ENCODE results near the gene GSE1. TPM values are rescaled to one million over a fixed set of nuclear protein-coding genes. Genes with fewer than 3 reads are reported as not detected.

Gene GSE1
- total RNA-seq, 4 donors from 2014 or later: 23.4 to 65.5 (median 52.5) TPM

DNA sequence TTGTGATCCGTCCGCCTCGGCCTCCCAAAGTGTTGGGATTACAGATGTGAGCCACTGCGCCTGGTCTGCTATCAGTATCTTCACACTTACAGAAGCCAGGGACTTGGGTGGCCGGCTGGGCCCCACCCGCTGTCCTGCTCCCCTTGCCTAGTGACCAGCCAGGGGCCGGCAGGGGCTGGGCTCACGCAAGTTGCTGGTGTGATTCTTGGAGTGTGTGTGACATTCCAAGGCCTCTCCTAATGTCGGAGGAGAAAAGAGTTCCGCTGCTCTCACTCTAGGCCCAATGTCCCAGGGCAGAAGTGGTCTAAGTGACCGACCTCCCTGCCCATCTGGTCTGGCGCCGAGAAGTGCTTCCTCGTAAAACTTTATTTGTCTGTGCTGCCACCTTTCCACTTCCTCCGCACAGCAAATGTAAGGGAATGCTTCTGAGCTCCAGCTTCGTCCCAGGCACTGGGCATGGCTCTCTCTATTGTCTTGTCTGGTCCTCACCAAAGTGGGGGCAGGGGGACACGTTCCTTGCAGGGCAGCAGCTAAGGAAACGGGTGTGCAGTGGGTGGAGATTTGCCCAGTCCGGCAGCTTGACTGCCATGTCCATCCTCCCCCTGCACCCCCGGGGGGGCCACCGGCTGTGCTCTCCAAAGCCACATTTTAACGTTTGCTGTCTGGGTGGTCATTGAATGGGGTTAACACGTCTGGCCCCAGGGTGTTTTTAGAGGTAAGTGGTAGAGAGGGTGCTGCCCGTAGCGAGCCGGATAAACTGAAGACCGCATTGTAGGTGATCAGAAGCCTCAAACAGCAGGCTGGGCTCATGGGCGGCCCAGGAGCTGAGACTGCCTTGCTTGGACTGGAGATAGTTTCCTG lies 7.8 kb upstream of the GSE1 start:
- Histone ChIP-seq H3K27ac (no peak overlapping the region), H3K27me3 (no peaks in the 10 kb centered on the region), H3K36me3 (no peaks in the 10 kb centered on the region), H3K4me3 (no peak overlapping the region), H3K4me1 (peaks cover 0 to 63% (median 24%) of the 10 kb centered on the region in 3 donors), H3K9me3 (no peaks in the 10 kb centered on the region)
- ATAC-seq: no peak
- 88 to 95% methylated on average over 4 to 10 of the region's 28 CpGs for WGBS, 2 donors (ENCODE audit: low coverage in 1 of 2)
- TF ChIP-seq POLR2A (IDR thresholded peaks at IDR 0.05): no peak
- TF ChIP-seq, protein P1, sequence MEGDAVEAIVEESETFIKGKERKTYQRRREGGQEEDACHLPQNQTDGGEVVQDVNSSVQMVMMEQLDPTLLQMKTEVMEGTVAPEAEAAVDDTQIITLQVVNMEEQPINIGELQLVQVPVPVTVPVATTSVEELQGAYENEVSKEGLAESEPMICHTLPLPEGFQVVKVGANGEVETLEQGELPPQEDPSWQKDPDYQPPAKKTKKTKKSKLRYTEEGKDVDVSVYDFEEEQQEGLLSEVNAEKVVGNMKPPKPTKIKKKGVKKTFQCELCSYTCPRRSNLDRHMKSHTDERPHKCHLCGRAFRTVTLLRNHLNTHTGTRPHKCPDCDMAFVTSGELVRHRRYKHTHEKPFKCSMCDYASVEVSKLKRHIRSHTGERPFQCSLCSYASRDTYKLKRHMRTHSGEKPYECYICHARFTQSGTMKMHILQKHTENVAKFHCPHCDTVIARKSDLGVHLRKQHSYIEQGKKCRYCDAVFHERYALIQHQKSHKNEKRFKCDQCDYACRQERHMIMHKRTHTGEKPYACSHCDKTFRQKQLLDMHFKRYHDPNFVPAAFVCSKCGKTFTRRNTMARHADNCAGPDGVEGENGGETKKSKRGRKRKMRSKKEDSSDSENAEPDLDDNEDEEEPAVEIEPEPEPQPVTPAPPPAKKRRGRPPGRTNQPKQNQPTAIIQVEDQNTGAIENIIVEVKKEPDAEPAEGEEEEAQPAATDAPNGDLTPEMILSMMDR (IDR thresholded peaks at IDR 0.05): no peak
- no peak for TF ChIP-seq POLR2AphosphoS5 (IDR thresholded peaks at IDR 0.05)
- no peak for TF ChIP-seq EP300 (IDR thresholded peaks at IDR 0.05)

DNA sequence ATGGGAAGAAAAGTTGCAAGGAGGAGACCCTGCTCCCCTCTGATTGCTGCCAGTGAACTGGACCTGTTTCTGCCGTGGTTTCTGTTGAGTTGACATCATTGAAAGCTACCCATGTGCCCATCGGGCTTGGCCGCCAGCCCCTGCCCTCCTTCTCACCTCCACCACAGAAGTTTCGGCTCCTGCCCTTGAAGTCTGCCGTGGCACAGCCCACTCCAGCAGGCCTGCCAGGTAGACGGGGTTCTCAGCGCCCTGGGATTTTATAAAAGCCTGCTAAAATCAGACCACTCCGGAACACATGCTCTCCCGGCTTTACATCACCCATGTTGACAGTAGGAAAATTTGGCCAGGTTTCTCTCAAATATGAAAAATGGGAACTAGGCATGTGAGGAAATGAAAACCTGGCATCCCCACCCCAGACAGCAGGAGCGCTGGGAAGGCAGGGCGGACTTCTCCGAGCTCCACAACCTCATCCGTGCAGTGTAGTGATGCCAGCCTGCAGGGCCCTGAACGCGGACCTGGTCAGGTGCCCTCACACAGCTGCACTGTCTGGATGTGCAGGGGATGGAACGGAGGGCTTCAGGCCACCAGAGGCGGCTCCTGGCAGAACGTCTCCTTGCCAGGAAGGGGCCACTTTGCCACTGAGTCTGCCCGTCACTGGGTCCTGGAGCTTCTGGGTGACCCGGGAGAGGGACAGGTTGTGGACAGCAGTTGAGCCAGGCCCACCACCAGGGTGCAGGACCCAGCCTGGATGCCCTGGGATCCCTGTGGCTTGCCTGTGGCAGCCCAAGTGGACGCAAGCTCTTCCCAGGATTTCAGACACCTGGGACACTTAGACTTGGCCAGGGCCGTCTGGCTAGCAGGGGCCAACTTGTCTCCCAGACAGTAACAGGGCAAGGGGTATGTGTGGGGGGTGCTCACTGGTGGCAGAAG lies 6.9 kb upstream of the GSE1 start:
- Histone ChIP-seq H3K9me3 (no peaks in the 10 kb centered on the region), H3K36me3 (no peaks in the 10 kb centered on the region), H3K4me3 (no peak overlapping the region), H3K4me1 (peaks cover 0 to 65% (median 33%) of the 10 kb centered on the region in 3 donors), H3K27me3 (no peaks in the 10 kb centered on the region), H3K27ac (peak overlapping the region in 1 of 4 donors; percentile 46)
- WGBS, 2 donors (ENCODE audit: low coverage in 1 of 2): 81% methylated on average over 5 of the region's 22 CpGs; no CpG with 5 or more reads in 1 of the 2 donors
- TF ChIP-seq, protein P1 (IDR thresholded peaks at IDR 0.05): no peak
- TF ChIP-seq POLR2AphosphoS5 (IDR thresholded peaks at IDR 0.05): peak; percentile 18
- ATAC-seq: no peak

DNA sequence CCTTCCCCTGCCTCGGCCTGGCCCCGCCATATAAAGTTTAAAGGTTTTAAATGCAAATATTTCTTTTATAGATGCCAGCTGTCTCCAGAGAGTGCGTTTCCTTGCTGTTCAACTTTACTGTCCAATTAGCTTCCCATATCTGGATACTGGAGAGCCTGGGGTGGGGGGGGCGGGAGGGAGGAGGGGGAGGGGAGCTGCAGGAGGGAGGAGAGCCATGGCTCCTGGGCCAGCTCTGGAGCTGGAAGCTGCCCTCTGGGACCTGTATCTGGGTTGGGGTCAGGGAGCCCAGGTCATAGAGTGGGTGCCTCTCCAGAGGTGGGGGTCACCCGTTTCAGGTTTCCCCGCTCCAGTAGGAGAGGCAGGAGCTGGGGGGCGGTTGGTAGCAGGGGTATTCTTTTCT lies 6.2 kb upstream of the GSE1 start:
- no peak for ATAC-seq
- H3K4me1 ChIP-seq: peaks cover 0 to 65% (median 33%) of the 10 kb centered on the region in 3 donors
- H3K9me3 ChIP-seq: no peaks in the 10 kb centered on the region
- no peak overlapping the region for H3K4me3 ChIP-seq
- no peaks in the 10 kb centered on the region for H3K36me3 ChIP-seq
- no peak overlapping the region for H3K27ac ChIP-seq
- WGBS, 2 donors (ENCODE audit: low coverage in 1 of 2): 20 to 63% methylated on average over 1 to 3 of the region's 7 CpGs
- no peaks in the 10 kb centered on the region for H3K27me3 ChIP-seq
- TF ChIP-seq POLR2A (IDR thresholded peaks at IDR 0.05) (no peak), POLR2AphosphoS5 (IDR thresholded peaks at IDR 0.05) (no peak), EP300 (IDR thresholded peaks at IDR 0.05) (no peak)
- TF ChIP-seq, protein P1 (IDR thresholded peaks at IDR 0.05): no peak

DNA sequence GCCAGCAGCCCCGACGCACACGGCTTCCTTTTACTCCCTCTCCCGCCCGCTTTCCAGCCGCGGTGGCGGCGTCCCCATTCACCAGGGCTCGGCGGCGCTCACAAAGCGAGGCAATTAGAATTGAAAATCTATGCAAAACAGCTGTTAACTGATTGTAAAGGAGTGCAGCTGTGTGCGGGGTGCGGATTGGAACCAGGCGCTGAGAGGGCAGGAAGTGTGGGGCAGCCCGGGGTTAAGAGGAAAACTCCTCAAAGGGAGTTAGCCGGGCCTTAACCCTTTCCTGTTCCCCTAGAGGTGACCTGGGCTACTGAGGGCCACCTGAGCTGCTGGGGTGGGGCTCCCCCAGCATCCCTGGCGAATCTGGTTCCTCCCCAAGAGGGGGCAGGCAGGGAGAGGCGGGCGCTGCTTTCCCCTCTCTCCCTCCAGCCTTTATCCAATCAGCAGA lies 5.8 kb upstream of the GSE1 start:
- Histone ChIP-seq H3K9me3 (no peaks in the 10 kb centered on the region), H3K27me3 (no peaks in the 10 kb centered on the region), H3K4me3 (no peak overlapping the region), H3K4me1 (peaks cover 0 to 65% (median 33%) of the 10 kb centered on the region in 3 donors), H3K27ac (no peak overlapping the region), H3K36me3 (no peaks in the 10 kb centered on the region)
- no peak for ATAC-seq
- TF ChIP-seq, protein P1 (IDR thresholded peaks at IDR 0.05): no peak
- no peak for TF ChIP-seq POLR2A (IDR thresholded peaks at IDR 0.05)
- no peak for TF ChIP-seq POLR2AphosphoS5 (IDR thresholded peaks at IDR 0.05)
- no peak for TF ChIP-seq EP300 (IDR thresholded peaks at IDR 0.05)
- WGBS, 2 donors (ENCODE audit: low coverage in 1 of 2): 40% methylated on average over 1 of the region's 21 CpGs; no CpG with 5 or more reads in 1 of the 2 donors
